Measurements from ENCODE around the gene DLL1.

DLL1 gene

GRCh38 chr6:170295510-170296422 is 4.9 kb upstream of the DLL1 start:
- DNase-seq = no peak

GRCh38 chr6:170294813-170295509 is 4.1 kb upstream of the DLL1 start:
- DNase-seq = no peak

- DNase-seq = no peak
Observed at GRCh38 chr6:170294298-170294730, 3.4 kb upstream of the DLL1 start.

GRCh38 chr6:170293341-170294231 is 2.7 kb upstream of the DLL1 start:
- no peak for DNase-seq

GRCh38 chr6:170292407-170293158 is 1.7 kb upstream of the DLL1 start:
- no peak for DNase-seq

- DNase-seq = no peak
Observed at GRCh38 chr6:170292111-170292406, 1.2 kb upstream of the DLL1 start.

GRCh38 chr6:170291271-170292110 is 613 bp upstream of the DLL1 start:
- no peak for DNase-seq

GRCh38 chr6:170289951-170290295 is 955 bp downstream of the DLL1 start:
- no peak for DNase-seq

GRCh38 chr6:170289180-170289931 is 1.5 kb downstream of the DLL1 start:
- no peak for DNase-seq

- DNase-seq = no peak
Observed at GRCh38 chr6:170288852-170289179, 2.1 kb downstream of the DLL1 start.

GRCh38 chr6:170288091-170288631 is 2.7 kb downstream of the DLL1 start:
- DNase-seq = no peak

GRCh38 chr6:170287371-170287876 is 3.5 kb downstream of the DLL1 start:
- no peak for DNase-seq

- no peak for DNase-seq
Observed at GRCh38 chr6:170286934-170287265, 4.0 kb downstream of the DLL1 start.

- no peak for DNase-seq
Observed at GRCh38 chr6:170286246-170286933, 4.5 kb downstream of the DLL1 start.

GRCh38 chr6:170285482-170285881 is 5.4 kb downstream of the DLL1 start:
- no peak for DNase-seq

GRCh38 chr6:170284866-170285469 is 5.9 kb downstream of the DLL1 start:
- DNase-seq = no peak

GRCh38 chr6:170284126-170284773 is 6.6 kb downstream of the DLL1 start:
- DNase-seq = no peak

GRCh38 chr6:170283212-170284081 is 7.4 kb downstream of the DLL1 start:
- no peak for DNase-seq
